ENCODE results near the gene CNTNAP2. TPM values are rescaled to one million over a fixed set of nuclear protein-coding genes. Genes with fewer than 3 reads are reported as not detected.

CNTNAP2 gene
- total and polyA plus RNA-seq, 4 donors: 0.14 to 2.3 (median 1.1) TPM

GRCh38 chr7:148266795-148267194 lies 2150.2 kb downstream of the CNTNAP2 start:
- Histone ChIP-seq H3K9me3 (ENCODE audit: control insufficient read depth in 4 of 4, low read length in 3 of 4) (no peaks in the 10 kb centered on the region), H3K4me1 (ENCODE audit: control insufficient read depth in 4 of 4, insufficient read depth in 4 of 4, low read length in 3 of 4) (peaks cover 0 to 3% (median 1%) of the 10 kb centered on the region in 4 donors), H3K9ac (ENCODE audit: low read depth in 1 of 2, low read length in 2 of 2) (no peak overlapping the region), H3K4me3 (ENCODE audit: low read depth in 1 of 3, low read length in 3 of 3) (no peak overlapping the region), H3K36me3 (ENCODE audit: control insufficient read depth in 4 of 4, insufficient read depth in 3 of 4, low read depth in 1 of 4, low read length in 3 of 4) (no peaks in the 10 kb centered on the region), H3K27ac (ENCODE audit: low read depth in 1 of 2, low read length in 2 of 2) (no peak overlapping the region), H3K27me3 (ENCODE audit: control insufficient read depth in 4 of 4, insufficient read depth in 4 of 4, low read length in 3 of 4) (peaks cover 0 to 4% (median 0%) of the 10 kb centered on the region in 4 donors)
- no peak for DNase-seq (ENCODE audit: low spot score)
- WGBS: 87% methylated on average over 8 of the region's 8 CpGs
- TF ChIP-seq JUND (IDR thresholded peaks at IDR 0.05): no peak
- no peak for TF ChIP-seq HNF4A (conservative IDR thresholded peaks at IDR 0.05)

- WGBS: 76% methylated on average over 4 of the region's 4 CpGs
- Histone ChIP-seq H3K9me3 (ENCODE audit: control insufficient read depth in 4 of 4, low read length in 3 of 4) (no peaks in the 10 kb centered on the region), H3K4me3 (ENCODE audit: low read depth in 1 of 3, low read length in 3 of 3) (no peak overlapping the region), H3K4me1 (ENCODE audit: control insufficient read depth in 4 of 4, insufficient read depth in 4 of 4, low read length in 3 of 4) (no peaks in the 10 kb centered on the region), H3K27ac (ENCODE audit: low read depth in 1 of 2, low read length in 2 of 2) (no peak overlapping the region), H3K9ac (ENCODE audit: low read depth in 1 of 2, low read length in 2 of 2) (no peak overlapping the region), H3K27me3 (ENCODE audit: control insufficient read depth in 4 of 4, insufficient read depth in 4 of 4, low read length in 3 of 4) (peaks cover 0 to 4% (median 0%) of the 10 kb centered on the region in 4 donors), H3K36me3 (ENCODE audit: control insufficient read depth in 4 of 4, insufficient read depth in 3 of 4, low read depth in 1 of 4, low read length in 3 of 4) (no peaks in the 10 kb centered on the region)
- no peak for DNase-seq (ENCODE audit: low spot score)
- no peak for TF ChIP-seq SP1 (IDR thresholded peaks at IDR 0.05)
- TF ChIP-seq FOXA1 (IDR thresholded peaks at IDR 0.05): no peak
- TF ChIP-seq HNF4A (conservative IDR thresholded peaks at IDR 0.05): no peak
- no peak for TF ChIP-seq GABPA (IDR thresholded peaks at IDR 0.05 in 1 of 2, conservative IDR thresholded peaks at IDR 0.05 in 1 of 2)
- no peak for TF ChIP-seq JUND (IDR thresholded peaks at IDR 0.05)
- TF ChIP-seq MAX (IDR thresholded peaks at IDR 0.05): no peak
- TF ChIP-seq NR2F2 (IDR thresholded peaks at IDR 0.05): no peak
- no peak for TF ChIP-seq RAD21 (IDR thresholded peaks at IDR 0.05)
- TF ChIP-seq, protein P1, sequence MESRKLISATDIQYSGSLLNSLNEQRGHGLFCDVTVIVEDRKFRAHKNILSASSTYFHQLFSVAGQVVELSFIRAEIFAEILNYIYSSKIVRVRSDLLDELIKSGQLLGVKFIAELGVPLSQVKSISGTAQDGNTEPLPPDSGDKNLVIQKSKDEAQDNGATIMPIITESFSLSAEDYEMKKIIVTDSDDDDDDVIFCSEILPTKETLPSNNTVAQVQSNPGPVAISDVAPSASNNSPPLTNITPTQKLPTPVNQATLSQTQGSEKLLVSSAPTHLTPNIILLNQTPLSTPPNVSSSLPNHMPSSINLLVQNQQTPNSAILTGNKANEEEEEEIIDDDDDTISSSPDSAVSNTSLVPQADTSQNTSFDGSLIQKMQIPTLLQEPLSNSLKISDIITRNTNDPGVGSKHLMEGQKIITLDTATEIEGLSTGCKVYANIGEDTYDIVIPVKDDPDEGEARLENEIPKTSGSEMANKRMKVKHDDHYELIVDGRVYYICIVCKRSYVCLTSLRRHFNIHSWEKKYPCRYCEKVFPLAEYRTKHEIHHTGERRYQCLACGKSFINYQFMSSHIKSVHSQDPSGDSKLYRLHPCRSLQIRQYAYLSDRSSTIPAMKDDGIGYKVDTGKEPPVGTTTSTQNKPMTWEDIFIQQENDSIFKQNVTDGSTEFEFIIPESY (IDR thresholded peaks at IDR 0.05): no peak
- TF ChIP-seq YY1 (IDR thresholded peaks at IDR 0.05): no peak
- TF ChIP-seq FOXA2 (IDR thresholded peaks at IDR 0.05): no peak
- no peak for TF ChIP-seq ATF3 (IDR thresholded peaks at IDR 0.05)
- TF ChIP-seq RXRA (IDR thresholded peaks at IDR 0.05): no peak
- TF ChIP-seq CTCF (IDR thresholded peaks at IDR 0.05; ENCODE audit: low read depth, low read length, missing input control): no peak
- no peak for TF ChIP-seq HNF4G (IDR thresholded peaks at IDR 0.05)
- no peak for TF ChIP-seq TAF1 (conservative IDR thresholded peaks at IDR 0.05)
- no peak for TF ChIP-seq EGR1 (IDR thresholded peaks at IDR 0.05; ENCODE audit: low read depth in 2 of 2)
- TF ChIP-seq, protein P2, sequence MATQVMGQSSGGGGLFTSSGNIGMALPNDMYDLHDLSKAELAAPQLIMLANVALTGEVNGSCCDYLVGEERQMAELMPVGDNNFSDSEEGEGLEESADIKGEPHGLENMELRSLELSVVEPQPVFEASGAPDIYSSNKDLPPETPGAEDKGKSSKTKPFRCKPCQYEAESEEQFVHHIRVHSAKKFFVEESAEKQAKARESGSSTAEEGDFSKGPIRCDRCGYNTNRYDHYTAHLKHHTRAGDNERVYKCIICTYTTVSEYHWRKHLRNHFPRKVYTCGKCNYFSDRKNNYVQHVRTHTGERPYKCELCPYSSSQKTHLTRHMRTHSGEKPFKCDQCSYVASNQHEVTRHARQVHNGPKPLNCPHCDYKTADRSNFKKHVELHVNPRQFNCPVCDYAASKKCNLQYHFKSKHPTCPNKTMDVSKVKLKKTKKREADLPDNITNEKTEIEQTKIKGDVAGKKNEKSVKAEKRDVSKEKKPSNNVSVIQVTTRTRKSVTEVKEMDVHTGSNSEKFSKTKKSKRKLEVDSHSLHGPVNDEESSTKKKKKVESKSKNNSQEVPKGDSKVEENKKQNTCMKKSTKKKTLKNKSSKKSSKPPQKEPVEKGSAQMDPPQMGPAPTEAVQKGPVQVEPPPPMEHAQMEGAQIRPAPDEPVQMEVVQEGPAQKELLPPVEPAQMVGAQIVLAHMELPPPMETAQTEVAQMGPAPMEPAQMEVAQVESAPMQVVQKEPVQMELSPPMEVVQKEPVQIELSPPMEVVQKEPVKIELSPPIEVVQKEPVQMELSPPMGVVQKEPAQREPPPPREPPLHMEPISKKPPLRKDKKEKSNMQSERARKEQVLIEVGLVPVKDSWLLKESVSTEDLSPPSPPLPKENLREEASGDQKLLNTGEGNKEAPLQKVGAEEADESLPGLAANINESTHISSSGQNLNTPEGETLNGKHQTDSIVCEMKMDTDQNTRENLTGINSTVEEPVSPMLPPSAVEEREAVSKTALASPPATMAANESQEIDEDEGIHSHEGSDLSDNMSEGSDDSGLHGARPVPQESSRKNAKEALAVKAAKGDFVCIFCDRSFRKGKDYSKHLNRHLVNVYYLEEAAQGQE (IDR thresholded peaks at IDR 0.05): no peak
Measured at GRCh38 chr7:148270576-148270975, 2154.0 kb downstream of the CNTNAP2 start.
